DMS53 treated with DMSO at 0.1 percent for 48 hours (cell line): ENCODE results near the gene NFYB.
"Not testable (repeated sequence)": the region's sequence is repeated elsewhere in the genome, so short reads cannot be mapped to it uniquely, and the experiment has no call there.

Experiments
- DNase-seq: peaks from one replicate; lab custom pipeline; 2025; ENCODE audit not compliant: unreplicated experiment; lab: John Stamatoyannopoulos, UW

The NFYB gene

DNA sequence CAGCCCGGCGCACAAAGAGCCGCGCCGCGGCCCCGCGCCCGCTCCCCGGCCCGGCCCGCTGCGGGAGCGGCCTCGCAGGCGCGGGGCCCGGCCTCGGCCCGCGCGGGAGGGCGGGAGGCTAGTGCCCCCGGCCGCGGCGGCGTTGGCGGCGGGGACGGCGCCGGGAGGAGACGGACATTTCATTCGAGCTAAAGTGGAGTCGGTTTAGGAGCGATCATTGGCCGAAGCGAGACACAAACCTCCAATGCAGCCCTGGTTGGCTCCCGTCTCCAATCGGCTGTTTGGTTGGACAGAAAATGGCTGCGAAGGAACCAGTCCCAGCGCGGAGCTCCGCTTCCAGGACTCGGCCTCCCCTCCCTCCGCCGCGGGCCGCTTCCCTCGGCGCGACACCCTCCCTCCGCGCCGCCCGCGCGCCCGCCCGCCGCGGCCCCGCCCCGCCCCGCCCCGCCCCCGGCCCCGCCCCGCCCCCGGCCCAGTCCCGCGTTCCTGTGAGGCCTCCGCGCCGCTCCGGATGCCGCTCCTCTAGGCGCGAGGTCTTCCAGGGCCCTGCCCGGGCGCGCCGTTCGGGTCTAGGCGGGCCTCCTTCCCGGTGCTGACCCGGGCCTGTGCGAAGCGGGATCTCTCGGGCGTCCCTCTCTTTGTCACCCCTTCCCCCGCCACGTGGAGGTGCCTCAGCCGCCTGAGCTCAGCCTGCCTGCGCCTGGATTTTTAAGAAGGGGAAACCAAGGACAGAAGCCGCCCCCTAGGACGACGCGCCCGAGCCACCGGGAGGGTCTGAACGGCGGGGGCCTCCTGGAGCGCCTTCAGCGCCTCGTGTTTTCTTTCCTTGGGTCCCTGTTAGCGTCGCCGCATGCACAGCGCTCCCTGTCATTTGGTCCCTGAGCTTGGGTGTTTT, at the start of gene NFYB:
Gene NFYB (minus strand): TSS at position 309 of the 895 bp plus-strand sequence. CDS start 2,757 bp downstream, outside the sequence.
- peak; percentile 97 for DNase-seq

- DNase-seq = no peak
Observed at GRCh38 chr12:104187446-104188155, 49.6 kb upstream of the NFYB start.

DNA sequence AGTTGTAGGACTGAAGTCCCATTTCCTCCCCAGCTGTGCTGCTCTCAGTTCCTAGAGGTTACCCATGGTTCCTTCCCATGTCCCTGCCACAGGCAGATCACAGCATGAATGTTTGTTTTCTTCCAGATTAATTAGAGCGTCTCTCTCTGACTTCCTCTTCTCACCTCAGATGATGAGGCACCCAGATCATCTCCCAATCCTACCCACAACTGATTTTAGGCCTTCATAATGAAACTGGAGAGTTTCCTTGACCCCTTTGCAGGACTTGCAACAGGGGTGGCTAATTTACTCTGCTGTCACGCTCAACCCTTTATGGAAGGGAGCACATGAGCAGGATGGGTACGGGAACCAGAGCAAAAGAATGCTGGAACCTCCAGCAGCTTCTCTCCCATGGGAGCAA, 45.4 kb upstream of the NFYB start:
- no peak for DNase-seq

- DNase-seq = no peak
Observed at GRCh38 chr12:104182621-104183378, 44.8 kb upstream of the NFYB start.

GRCh38 chr12:104182144-104182543, 44.1 kb upstream of the NFYB start:
- no peak for DNase-seq

DNA sequence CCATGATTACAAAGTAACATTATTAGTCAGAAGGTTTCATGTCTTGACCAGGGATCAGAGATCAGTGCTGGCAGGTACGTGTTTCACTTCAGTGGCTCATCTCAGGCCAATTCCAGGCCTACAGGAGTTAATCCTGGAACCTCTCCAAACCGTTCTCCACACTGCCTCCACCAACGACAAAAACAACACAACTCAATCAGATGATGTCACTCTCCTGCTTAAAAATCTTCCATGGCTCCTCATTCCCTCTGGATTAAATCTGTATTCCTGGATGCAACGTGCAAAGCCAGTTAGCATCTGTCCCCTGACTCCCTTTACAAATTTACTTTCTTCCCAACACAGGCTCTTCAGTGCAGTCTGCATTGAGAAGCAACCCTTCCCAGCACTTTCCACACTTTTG, 43.3 kb upstream of the NFYB start:
- DNase-seq = no peak

- no peak for DNase-seq
Observed at GRCh38 chr12:104180374-104180773, 42.4 kb upstream of the NFYB start.

DNA sequence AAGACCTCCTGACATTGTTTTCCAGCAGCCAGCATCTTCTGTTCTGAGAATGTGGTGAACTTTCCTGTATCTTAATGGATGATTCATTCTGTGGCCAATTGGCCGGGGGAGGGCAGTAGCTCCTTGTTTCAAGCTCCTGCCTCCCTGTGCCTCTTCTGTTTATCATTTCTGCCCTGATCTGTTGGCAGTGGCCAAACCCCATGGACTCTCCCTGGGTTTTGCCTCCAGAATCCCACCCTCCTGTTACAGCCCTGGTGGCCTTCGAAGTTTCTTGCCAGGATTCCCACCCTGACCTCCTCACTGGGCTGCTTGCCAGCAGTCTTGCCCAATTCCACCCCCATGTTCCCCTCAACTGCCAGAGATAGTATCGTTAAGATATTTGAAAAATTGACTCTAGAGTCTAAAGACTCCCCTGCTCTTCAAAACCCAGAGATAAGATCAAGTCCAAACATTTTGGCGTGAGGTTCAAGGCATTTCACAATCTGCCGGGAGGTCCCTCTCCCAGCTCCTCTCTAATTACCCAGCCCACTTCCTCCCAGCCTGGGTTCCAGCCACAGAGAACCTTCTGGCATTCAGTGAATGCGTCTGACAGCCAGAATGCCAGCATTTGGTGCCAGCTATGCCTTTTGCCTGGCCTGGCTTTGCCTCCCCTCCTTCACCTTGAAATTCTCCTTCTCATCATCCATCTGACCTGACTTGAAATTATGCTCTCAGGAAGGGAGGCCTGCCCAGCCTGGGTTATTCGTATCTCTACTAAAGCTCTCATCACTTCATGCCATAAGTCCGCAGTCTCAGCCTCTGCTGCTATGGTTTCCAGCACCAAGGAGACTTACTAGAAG, 39.9 kb upstream of the NFYB start:
- no peak for DNase-seq

DNA sequence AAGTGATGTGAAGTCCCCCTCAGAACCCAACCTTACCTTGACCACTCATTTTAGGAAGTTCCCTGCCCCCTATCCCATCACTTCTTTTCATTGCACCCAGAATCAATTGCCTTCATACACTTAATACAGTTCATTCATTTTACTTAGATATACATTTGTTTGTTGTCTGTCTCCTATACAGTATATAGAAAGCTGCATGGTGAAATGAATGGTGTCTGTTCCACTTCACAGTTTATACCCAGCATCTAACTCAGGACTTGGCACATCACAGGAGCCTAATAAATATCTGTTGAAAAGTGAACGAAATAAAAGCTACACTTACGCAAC, 39.3 kb upstream of the NFYB start:
- no peak for DNase-seq

GRCh38 chr12:104175726-104176247, 37.8 kb upstream of the NFYB start:
- DNase-seq = no peak

DNA sequence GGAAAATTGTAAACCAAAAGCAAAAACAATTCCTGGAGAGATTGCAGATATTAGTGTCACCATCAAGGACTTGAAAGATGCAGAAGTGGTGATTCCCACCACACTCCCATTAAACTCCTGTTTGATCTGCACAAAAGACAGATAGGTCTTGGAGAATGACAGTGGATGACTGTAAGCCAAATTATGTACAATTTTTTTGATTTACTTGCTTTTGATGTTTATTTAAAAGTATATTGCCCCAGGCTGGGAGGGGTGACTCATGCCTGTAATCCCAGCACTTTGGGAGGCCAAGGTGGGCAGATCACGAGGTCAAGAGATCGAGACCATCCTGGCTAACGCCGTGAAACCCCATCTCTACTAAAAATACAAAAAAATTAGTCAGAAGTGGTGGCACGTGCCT, 35.8 kb upstream of the NFYB start:
- DNase-seq = not testable (repeated sequence)

DNA sequence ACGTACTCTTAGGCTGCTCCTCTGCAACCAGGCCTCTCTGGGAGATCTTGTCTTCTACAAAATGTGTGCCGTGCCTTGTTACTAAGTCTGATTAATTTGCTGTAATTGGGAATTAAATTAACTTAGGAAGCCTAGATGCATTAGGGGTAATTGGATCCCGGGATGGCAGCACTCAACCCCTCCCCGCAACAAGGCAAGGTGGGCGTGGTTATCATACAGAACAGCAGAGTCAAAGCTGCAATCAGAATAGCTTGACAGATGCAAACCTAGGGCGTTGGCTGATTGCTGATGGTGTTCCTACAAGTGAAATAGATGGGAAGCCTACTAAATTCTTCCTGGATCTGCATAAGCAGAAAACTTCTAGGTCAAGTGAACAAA, 34.5 kb upstream of the NFYB start:
- no peak for DNase-seq

GRCh38 chr12:104171785-104172569, 34.0 kb upstream of the NFYB start:
- peak; percentile 73 for DNase-seq

DNA sequence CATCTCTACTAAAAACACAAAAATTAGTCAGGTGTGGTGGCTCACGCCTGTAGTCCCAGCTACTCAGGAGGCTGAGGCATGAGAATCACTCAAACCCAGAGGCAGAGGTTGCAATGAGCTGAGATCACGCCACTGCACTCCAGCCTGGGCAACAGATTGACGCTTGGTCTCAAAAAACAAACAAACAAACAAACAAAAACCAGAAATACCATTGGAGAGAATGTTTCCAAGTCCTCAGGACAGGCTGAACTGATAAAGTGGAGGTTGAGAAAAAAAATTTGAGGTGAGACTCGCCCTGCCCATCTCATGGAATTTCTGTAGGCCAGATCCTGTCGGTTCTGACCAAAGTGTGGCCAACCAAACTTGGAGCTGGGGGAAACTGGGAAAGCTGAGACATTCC, 30.6 kb upstream of the NFYB start:
- no peak for DNase-seq

- no peak for DNase-seq
Observed at GRCh38 chr12:104167519-104168458, 29.8 kb upstream of the NFYB start.

GRCh38 chr12:104166465-104166864, 28.5 kb upstream of the NFYB start:
- DNase-seq = no peak

DNA sequence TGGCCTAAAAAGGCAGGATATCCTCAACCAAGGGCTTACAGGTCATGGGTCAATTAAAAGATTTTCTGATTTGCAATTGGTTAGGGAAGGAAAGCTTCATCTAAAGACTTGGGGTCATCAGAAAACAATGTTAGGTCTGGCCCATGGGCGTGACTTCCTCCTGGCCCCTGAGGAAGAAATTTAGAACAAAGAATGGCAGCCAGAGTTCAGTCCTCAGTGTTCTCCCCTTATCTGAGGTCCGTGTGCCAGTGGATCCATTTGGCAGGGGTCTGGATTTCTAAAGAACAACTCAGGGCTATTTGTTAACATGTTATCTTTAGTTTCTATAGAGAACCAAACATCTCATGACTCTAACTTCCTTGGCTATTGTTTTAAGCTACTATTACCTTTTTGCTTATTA, 27.8 kb upstream of the NFYB start:
- no peak for DNase-seq

DNA sequence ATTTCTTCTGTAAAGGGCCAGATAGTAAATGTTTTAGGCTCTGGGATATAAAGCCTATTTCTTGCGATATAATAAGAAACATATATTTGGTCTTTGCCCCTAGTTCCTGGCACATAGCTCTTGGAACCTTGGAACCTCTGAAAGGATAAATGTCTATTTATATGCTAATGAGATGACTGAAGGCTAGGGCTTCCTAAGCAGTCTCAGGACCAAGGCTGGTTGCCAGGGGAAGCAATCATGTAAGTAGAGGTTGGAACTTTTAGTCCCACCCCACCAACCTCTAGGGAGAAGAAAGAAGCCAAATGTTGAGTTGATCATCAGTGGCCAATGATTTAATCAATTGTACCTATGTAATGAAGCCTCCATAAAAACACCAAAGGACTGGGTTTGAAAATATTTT, 26.6 kb upstream of the NFYB start:
- no peak for DNase-seq

GRCh38 chr12:104163631-104164030, 25.6 kb upstream of the NFYB start:
- no peak for DNase-seq
